ENCODE results near the gene NRP2. TPM values are rescaled to one million over a fixed set of nuclear protein-coding genes. Genes with fewer than 3 reads are reported as not detected.

The NRP2 gene
- total RNA-seq, 1 donor from 2014 or later: 89.0 TPM

GRCh38 chr2:205760157-205760556 lies 77.9 kb downstream of the NRP2 start:
- H3K27ac Mint-ChIP-seq (ENCODE audit: unreplicated experiment): peak overlapping the region; percentile 31
- TF ChIP-seq, protein P1, sequence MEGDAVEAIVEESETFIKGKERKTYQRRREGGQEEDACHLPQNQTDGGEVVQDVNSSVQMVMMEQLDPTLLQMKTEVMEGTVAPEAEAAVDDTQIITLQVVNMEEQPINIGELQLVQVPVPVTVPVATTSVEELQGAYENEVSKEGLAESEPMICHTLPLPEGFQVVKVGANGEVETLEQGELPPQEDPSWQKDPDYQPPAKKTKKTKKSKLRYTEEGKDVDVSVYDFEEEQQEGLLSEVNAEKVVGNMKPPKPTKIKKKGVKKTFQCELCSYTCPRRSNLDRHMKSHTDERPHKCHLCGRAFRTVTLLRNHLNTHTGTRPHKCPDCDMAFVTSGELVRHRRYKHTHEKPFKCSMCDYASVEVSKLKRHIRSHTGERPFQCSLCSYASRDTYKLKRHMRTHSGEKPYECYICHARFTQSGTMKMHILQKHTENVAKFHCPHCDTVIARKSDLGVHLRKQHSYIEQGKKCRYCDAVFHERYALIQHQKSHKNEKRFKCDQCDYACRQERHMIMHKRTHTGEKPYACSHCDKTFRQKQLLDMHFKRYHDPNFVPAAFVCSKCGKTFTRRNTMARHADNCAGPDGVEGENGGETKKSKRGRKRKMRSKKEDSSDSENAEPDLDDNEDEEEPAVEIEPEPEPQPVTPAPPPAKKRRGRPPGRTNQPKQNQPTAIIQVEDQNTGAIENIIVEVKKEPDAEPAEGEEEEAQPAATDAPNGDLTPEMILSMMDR (IDR thresholded peaks at IDR 0.05; ENCODE audit: partially characterized antibody, unreplicated experiment): no peak
- peaks cover 5% of the 10 kb centered on the region for H3K27me3 Mint-ChIP-seq (ENCODE audit: unreplicated experiment)
- H3K4me1 Mint-ChIP-seq (ENCODE audit: low read depth, unreplicated experiment): peaks cover 47% of the 10 kb centered on the region
- peaks cover 8% of the 10 kb centered on the region for H3K9me3 Mint-ChIP-seq (ENCODE audit: unreplicated experiment)
- no peak for DNase-seq
- H3K4me3 Mint-ChIP-seq (ENCODE audit: unreplicated experiment): no peak overlapping the region
- no peaks in the 10 kb centered on the region for H3K36me3 Mint-ChIP-seq (ENCODE audit: unreplicated experiment)

DNA sequence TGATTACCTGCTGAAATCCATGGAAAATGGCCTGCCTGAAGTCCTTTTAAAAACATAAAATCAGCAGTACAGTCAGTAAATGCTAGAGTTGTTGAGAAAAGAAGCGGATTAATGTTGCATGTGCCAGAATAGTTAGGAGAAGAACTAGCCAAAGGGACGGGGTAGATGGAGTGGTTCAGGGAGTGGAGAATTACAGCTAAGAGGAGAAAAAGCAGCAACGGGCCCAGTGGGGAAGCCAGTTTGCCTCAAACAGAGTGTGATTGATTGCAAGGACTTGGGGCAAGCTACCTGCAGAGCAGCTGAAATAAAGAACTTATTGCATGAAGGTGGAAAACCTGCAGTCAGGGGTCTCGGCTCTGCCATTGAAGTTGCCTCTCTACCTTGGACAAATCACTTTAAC lies 79.1 kb downstream of the NRP2 start:
- peaks cover 48% of the 10 kb centered on the region for H3K4me1 Mint-ChIP-seq (ENCODE audit: low read depth, unreplicated experiment)
- H3K27ac Mint-ChIP-seq (ENCODE audit: unreplicated experiment): no peak overlapping the region
- DNase-seq: no peak
- H3K4me3 Mint-ChIP-seq (ENCODE audit: unreplicated experiment): no peak overlapping the region
- H3K9me3 Mint-ChIP-seq (ENCODE audit: unreplicated experiment): peaks cover 7% of the 10 kb centered on the region
- TF ChIP-seq, protein P1 (IDR thresholded peaks at IDR 0.05; ENCODE audit: partially characterized antibody, unreplicated experiment): no peak
- no peaks in the 10 kb centered on the region for H3K36me3 Mint-ChIP-seq (ENCODE audit: unreplicated experiment)
- H3K27me3 Mint-ChIP-seq (ENCODE audit: unreplicated experiment): peaks cover 7% of the 10 kb centered on the region

DNA sequence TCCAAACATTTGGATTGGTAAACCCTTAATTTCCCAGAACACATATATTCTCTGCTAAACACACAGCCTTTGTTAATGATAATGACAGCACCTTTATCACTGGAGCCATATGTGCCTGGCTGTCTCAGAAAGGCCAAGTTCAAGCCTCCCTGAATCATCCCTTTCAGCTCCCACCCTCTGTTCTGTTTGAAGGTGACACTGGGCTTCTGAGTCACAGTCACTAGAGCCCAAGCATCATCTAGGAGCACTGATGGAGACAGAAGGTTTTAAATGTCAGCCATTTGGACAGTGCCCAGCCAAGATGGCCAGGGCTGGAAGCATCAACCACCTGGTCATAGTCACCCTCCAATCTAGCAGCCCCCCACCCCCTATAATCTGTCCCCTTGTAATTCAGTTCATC lies 80.6 kb downstream of the NRP2 start:
- H3K4me1 Mint-ChIP-seq (ENCODE audit: low read depth, unreplicated experiment): peaks cover 55% of the 10 kb centered on the region
- peaks cover 7% of the 10 kb centered on the region for H3K9me3 Mint-ChIP-seq (ENCODE audit: unreplicated experiment)
- peaks cover 7% of the 10 kb centered on the region for H3K27me3 Mint-ChIP-seq (ENCODE audit: unreplicated experiment)
- TF ChIP-seq, protein P1 (IDR thresholded peaks at IDR 0.05; ENCODE audit: partially characterized antibody, unreplicated experiment): no peak
- H3K27ac Mint-ChIP-seq (ENCODE audit: unreplicated experiment): peak overlapping the region; percentile 84
- no peak overlapping the region for H3K4me3 Mint-ChIP-seq (ENCODE audit: unreplicated experiment)
- DNase-seq: no peak
- H3K36me3 Mint-ChIP-seq (ENCODE audit: unreplicated experiment): no peaks in the 10 kb centered on the region

- peak overlapping the region; percentile 93 for H3K27ac Mint-ChIP-seq (ENCODE audit: unreplicated experiment)
- H3K36me3 Mint-ChIP-seq (ENCODE audit: unreplicated experiment): no peaks in the 10 kb centered on the region
- H3K27me3 Mint-ChIP-seq (ENCODE audit: unreplicated experiment): peaks cover 7% of the 10 kb centered on the region
- TF ChIP-seq, protein P1 (IDR thresholded peaks at IDR 0.05; ENCODE audit: partially characterized antibody, unreplicated experiment): peak; percentile 86
- peaks cover 55% of the 10 kb centered on the region for H3K4me1 Mint-ChIP-seq (ENCODE audit: low read depth, unreplicated experiment)
- DNase-seq: peak; percentile 91
- peaks cover 5% of the 10 kb centered on the region for H3K9me3 Mint-ChIP-seq (ENCODE audit: unreplicated experiment)
- H3K4me3 Mint-ChIP-seq (ENCODE audit: unreplicated experiment): peak overlapping the region; percentile 28
Measured at GRCh38 chr2:205763708-205764211, 81.5 kb downstream of the NRP2 start.

- DNase-seq: peak; percentile 31
- peaks cover 5% of the 10 kb centered on the region for H3K9me3 Mint-ChIP-seq (ENCODE audit: unreplicated experiment)
- H3K4me3 Mint-ChIP-seq (ENCODE audit: unreplicated experiment): peak overlapping the region; percentile 5
- H3K27me3 Mint-ChIP-seq (ENCODE audit: unreplicated experiment): peaks cover 7% of the 10 kb centered on the region
- TF ChIP-seq, protein P1 (IDR thresholded peaks at IDR 0.05; ENCODE audit: partially characterized antibody, unreplicated experiment): no peak
- peaks cover 52% of the 10 kb centered on the region for H3K4me1 Mint-ChIP-seq (ENCODE audit: low read depth, unreplicated experiment)
- H3K27ac Mint-ChIP-seq (ENCODE audit: unreplicated experiment): peak overlapping the region; percentile 93
- no peaks in the 10 kb centered on the region for H3K36me3 Mint-ChIP-seq (ENCODE audit: unreplicated experiment)
Measured at GRCh38 chr2:205764270-205764746, 82.0 kb downstream of the NRP2 start.
